ENCODE measurements around the gene PAK6. TPM values are rescaled to one million over a fixed set of nuclear protein-coding genes. Genes with fewer than 3 reads are reported as not detected.

Gene PAK6
- total and polyA plus RNA-seq, 9 of the 15 experiments (the other 6 are each of a cell fraction or from before 2014, with no cell fraction given), result 0.03 to 0.74 (median 0.16) TPM; not detected in 2

DNA sequence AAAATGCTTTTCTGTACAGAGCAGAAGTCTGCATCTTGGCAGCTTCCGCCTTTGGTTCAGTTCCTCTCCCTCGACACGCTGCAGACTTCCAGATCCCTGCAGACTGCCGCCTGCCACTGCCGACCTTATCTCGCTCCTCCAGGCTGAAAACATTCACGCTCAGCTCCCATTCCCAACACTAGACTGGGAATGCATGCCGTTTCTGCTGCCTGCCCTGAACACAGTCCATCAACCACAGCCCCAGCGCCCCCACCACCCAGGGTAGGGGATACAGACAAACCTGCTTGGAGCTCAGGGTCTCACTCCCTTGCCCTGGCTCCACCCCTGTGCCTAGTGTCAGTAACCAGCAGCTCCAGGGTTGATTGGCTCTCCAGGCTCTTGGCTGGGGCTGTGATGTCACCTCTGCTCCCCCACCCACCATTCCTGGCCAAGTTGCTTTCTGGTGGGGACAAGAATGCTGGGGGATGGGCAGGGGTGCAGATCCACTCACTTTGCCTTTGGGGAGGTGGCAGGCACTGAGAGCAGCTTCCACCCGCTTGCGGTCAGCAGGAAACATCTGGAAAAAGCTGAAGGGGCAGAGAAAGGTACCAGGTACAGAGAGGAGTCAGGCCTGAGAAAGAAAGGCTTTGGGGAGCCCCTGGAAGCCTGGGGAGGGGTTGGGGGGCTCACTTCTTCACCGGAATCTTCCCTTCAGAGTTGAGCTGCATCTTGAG lies 62.8 kb downstream of the PAK6 start (continued):
- TF ChIP-seq NFYB (IDR thresholded peaks at IDR 0.05; ENCODE audit: extremely low read depth, insufficient read length), result no peak
- TF ChIP-seq TCF7L2 (IDR thresholded peaks at IDR 0.05; ENCODE audit: low read depth, low read length), result no peak
- TF ChIP-seq, protein P1, sequence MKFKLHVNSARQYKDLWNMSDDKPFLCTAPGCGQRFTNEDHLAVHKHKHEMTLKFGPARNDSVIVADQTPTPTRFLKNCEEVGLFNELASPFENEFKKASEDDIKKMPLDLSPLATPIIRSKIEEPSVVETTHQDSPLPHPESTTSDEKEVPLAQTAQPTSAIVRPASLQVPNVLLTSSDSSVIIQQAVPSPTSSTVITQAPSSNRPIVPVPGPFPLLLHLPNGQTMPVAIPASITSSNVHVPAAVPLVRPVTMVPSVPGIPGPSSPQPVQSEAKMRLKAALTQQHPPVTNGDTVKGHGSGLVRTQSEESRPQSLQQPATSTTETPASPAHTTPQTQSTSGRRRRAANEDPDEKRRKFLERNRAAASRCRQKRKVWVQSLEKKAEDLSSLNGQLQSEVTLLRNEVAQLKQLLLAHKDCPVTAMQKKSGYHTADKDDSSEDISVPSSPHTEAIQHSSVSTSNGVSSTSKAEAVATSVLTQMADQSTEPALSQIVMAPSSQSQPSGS (CRISPR knock-in tag; IDR thresholded peaks at IDR 0.05), result no peak
- TF ChIP-seq, protein P2, sequence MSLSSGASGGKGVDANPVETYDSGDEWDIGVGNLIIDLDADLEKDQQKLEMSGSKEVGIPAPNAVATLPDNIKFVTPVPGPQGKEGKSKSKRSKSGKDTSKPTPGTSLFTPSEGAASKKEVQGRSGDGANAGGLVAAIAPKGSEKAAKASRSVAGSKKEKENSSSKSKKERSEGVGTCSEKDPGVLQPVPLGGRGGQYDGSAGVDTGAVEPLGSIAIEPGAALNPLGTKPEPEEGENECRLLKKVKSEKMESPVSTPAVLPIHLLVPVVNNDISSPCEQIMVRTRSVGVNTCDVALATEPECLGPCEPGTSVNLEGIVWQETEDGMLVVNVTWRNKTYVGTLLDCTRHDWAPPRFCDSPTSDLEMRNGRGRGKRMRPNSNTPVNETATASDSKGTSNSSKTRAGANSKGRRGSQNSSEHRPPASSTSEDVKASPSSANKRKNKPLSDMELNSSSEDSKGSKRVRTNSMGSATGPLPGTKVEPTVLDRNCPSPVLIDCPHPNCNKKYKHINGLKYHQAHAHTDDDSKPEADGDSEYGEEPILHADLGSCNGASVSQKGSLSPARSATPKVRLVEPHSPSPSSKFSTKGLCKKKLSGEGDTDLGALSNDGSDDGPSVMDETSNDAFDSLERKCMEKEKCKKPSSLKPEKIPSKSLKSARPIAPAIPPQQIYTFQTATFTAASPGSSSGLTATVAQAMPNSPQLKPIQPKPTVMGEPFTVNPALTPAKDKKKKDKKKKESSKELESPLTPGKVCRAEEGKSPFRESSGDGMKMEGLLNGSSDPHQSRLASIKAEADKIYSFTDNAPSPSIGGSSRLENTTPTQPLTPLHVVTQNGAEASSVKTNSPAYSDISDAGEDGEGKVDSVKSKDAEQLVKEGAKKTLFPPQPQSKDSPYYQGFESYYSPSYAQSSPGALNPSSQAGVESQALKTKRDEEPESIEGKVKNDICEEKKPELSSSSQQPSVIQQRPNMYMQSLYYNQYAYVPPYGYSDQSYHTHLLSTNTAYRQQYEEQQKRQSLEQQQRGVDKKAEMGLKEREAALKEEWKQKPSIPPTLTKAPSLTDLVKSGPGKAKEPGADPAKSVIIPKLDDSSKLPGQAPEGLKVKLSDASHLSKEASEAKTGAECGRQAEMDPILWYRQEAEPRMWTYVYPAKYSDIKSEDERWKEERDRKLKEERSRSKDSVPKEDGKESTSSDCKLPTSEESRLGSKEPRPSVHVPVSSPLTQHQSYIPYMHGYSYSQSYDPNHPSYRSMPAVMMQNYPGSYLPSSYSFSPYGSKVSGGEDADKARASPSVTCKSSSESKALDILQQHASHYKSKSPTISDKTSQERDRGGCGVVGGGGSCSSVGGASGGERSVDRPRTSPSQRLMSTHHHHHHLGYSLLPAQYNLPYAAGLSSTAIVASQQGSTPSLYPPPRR (CRISPR knock-in tag; IDR thresholded peaks at IDR 0.05; ENCODE audit: borderline replicate concordance), result no peak
- TF ChIP-seq SPI1 (IDR thresholded peaks at IDR 0.05; ENCODE audit: borderline replicate concordance, low read depth, low read length), result peak; percentile 76; the same call in 1 of the 2 replicates
- no peak for TF ChIP-seq GATAD2B (IDR thresholded peaks at IDR 0.05; ENCODE audit: borderline replicate concordance)
- TF ChIP-seq, protein P3, sequence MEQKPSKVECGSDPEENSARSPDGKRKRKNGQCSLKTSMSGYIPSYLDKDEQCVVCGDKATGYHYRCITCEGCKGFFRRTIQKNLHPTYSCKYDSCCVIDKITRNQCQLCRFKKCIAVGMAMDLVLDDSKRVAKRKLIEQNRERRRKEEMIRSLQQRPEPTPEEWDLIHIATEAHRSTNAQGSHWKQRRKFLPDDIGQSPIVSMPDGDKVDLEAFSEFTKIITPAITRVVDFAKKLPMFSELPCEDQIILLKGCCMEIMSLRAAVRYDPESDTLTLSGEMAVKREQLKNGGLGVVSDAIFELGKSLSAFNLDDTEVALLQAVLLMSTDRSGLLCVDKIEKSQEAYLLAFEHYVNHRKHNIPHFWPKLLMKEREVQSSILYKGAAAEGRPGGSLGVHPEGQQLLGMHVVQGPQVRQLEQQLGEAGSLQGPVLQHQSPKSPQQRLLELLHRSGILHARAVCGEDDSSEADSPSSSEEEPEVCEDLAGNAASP (IDR thresholded peaks at IDR 0.05), result no peak
- no peak for TF ChIP-seq LEF1 (IDR thresholded peaks at IDR 0.05)
- TF ChIP-seq SIN3A (IDR thresholded peaks at IDR 0.05; ENCODE audit: borderline replicate concordance in 2 of 2, control insufficient read depth in 1 of 2, low read depth in 2 of 2, low read length in 2 of 2), result no peak
- no peak for TF ChIP-seq JUND (IDR thresholded peaks at IDR 0.05; ENCODE audit: borderline replicate concordance, low read depth, low read length)
- TF ChIP-seq JUND (tag; IDR thresholded peaks at IDR 0.05; ENCODE audit: borderline replicate concordance, low read depth, low read length), result peak; percentile 23; the same call in 1 of the 3 replicates
- TF ChIP-seq CHD1 (IDR thresholded peaks at IDR 0.05; ENCODE audit: low read length), result no peak
- TF ChIP-seq, protein P4, sequence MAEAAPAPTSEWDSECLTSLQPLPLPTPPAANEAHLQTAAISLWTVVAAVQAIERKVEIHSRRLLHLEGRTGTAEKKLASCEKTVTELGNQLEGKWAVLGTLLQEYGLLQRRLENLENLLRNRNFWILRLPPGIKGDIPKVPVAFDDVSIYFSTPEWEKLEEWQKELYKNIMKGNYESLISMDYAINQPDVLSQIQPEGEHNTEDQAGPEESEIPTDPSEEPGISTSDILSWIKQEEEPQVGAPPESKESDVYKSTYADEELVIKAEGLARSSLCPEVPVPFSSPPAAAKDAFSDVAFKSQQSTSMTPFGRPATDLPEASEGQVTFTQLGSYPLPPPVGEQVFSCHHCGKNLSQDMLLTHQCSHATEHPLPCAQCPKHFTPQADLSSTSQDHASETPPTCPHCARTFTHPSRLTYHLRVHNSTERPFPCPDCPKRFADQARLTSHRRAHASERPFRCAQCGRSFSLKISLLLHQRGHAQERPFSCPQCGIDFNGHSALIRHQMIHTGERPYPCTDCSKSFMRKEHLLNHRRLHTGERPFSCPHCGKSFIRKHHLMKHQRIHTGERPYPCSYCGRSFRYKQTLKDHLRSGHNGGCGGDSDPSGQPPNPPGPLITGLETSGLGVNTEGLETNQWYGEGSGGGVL (CRISPR knock-in tag; IDR thresholded peaks at IDR 0.05), result no peak
- no peak for TF ChIP-seq SRSF3 (IDR thresholded peaks at IDR 0.05; ENCODE audit: insufficient read depth, low read length)
- peak; percentile 95 for TF ChIP-seq ZNF121 (CRISPR knock-in tag; conservative IDR thresholded peaks at IDR 0.05)
- TF ChIP-seq L3MBTL2 (IDR thresholded peaks at IDR 0.05), result peak; percentile 62
- TF ChIP-seq SRSF1 (IDR thresholded peaks at IDR 0.05; ENCODE audit: low read depth, low read length), result no peak
- TF ChIP-seq JUNB (CRISPR knock-in tag; conservative IDR thresholded peaks at IDR 0.05), result no peak

Data from K562 (cell line).